ENCODE data around the gene TRNAU1AP.
A peak's percentile ranks its signal among the peaks of the same experiment; 100 is the strongest.
"Not testable (repeated sequence)": the region's sequence is repeated elsewhere in the genome, so short reads cannot be mapped to it uniquely, and the experiment has no call there.

Gene TRNAU1AP

DNA sequence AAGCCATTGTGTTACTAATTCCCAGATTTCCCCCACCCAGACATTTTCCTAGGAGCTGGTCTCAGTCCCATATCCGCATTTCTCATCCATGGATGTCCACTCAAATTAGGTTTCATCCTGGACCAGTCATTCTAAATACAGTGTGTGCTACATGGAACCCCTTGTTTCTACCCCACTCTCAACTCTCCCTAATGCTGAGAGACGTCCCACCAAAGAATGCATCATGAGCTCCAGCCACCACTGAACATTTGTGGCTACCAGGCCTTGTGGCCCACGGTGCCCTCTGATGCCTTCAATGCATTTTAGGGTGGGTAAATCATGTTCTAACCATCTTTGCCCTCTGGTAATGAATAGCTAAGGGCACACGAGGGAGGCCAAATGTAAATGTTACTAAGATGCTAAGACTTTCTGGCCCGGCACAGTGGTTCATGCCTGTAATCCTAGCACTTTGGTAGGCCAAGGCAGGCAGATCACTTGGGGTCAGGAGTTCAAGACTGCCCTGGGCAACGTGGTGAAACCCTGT lies 25.9 kb downstream of the TRNAU1AP start:
- no peak for DNase-seq

DNA sequence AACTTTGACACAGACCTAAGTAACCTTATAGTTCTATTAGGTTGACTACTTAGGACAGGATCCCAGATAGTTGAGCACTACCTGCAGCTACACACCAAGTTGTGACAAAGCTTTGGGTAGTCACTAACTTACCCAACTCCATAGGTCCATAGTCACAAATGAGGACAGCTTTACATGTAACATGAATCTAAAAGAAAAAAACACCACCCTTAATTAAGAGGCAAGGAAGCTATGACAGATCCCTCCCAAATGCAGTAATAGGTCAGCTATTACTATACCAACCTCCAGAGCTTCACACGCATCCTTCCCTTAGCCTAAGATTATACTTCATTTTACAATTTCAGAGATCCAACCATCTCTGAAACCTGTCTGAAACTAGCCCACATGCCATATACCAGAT lies 26.5 kb downstream of the TRNAU1AP start:
- no peak for DNase-seq

- peak; percentile 79 for DNase-seq
Observed at GRCh38 chr1:28580722-28581530, 28.0 kb downstream of the TRNAU1AP start.

DNA sequence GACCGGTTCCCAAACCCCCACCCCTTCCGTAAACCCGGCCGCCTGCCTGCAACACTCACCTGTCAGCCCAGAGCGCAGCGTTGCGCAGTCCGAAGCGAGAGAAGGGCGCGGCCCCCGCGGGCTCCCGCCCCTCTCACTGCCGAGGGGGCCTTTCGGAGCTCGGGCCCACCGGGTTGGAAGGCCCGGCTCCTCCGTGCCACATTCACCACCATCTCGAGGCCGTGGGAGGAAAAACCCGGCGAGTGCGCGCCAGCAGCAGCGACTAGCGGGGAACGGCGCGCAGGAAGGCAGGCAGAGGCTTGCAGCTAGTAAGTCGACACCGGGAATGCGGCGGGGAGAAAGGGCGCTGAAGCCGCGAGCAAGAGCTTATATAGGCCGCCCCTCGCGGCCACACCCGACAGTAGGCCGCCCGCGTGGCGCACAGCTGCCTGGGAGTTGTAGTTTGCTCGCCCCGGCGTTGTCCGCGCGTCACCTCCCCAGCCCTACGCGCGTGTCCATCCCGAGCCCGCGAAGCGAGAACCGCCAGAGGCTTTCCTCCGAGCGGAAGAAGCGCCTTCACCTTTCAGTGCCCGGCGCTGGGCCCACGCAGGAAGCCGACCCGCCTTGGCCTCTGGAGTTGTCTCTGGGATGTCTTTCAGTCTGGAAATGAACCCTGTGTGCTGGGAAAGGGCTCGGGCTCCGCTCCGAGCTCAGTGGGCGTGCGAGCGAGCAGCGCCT lies 28.8 kb downstream of the TRNAU1AP start:
- DNase-seq = peak; percentile 95

DNA sequence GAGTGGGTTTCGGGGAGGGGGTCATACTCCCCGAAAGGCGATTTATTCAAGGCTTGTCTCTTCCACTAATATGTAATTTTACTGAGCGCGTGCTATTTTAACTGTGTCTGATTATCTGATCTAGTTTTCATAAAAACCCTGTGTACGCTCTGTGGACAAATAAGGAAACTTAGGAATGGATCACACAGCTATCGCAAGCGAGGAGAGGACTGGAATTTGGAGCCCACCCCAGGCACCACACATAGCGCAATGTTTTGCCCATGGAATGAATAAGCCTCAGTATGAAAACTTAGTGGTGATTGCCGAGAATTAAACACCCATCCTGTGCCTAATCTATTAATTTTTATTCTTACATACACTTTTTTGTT lies 29.3 kb downstream of the TRNAU1AP start:
- DNase-seq = no peak

GRCh38 chr1:28586585-28587391 lies 33.9 kb downstream of the TRNAU1AP start:
- DNase-seq = not testable (repeated sequence)

- DNase-seq = no peak
Observed at GRCh38 chr1:28591708-28592320, 38.9 kb downstream of the TRNAU1AP start, which contains the start of gene RAB42. RAB42 (plus strand) TSS chr1:28592265; CDS start chr1:28592512, 247 bp downstream.

DNA sequence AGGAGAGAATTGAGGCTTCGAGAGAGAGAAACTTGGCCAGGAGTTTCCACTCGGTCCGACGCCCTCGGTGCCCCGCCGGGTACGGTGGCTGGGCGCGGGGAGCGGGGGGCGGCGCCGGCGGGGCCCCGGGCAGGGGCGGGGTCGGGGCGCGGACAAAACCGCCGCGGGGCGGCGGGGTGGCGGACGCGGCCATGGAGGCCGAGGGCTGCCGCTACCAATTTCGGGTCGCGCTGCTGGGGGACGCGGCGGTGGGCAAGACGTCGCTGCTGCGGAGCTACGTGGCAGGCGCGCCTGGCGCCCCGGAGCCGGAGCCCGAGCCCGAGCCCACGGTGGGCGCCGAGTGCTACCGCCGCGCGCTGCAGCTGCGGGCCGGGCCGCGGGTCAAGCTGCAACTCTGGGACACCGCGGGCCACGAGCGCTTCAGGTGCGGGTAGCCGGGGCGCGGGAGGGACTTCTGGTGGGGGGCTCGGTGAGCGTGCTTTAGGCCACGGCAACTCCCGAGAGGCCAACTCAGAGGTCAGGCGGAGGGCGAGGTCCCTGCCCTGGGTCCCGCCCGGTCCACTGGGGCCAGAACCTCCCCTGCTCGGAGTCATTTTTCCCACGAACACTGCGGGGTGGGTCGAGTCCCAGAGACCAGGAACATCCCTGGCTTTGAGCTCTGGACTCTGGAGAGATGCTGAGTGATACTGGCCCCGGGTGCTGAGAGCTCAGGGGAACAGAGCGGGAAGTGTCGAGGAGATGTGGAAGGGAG lies 39.6 kb downstream of the TRNAU1AP start:
- DNase-seq = no peak

- not testable (repeated sequence) for DNase-seq
Observed at GRCh38 chr1:28593988-28594356, 41.1 kb downstream of the TRNAU1AP start.

DNA sequence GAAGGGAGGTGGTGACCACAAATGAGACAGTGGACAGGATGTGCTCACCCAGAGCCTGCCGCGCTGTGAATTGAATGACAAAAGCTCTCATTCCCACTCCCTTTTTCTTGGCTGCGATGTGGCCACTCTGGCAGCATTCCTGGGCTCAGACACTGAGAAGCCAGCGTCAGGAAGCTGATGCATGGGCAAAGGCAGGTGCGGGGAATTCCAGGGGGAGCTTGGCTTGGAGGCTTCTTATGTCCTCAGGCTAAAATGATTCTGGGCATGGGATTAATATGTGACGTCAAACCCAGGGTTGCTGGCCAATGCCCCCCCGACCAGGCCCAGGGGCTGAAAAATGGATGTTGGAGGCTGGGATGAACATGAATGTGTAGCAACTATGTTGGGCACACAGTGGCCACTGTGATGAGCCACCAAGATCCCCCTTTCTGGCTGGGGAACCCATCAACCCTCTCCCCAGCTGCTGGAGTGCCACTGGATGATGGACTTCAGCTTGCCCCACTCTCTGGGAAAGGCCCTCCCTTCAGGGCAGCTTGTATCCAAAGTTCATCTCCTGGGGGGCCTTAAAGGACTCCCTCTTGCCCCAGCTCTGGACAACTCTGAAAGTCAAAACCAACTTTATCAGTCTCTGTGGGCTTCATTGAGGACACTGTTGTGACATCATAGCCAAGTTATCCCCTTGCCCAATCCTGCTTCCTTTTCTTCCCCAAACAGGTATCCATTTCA lies 42.0 kb downstream of the TRNAU1AP start:
- not testable (repeated sequence) for DNase-seq

- no peak for DNase-seq
Observed at GRCh38 chr1:28595412-28596191, 42.7 kb downstream of the TRNAU1AP start.

DNA sequence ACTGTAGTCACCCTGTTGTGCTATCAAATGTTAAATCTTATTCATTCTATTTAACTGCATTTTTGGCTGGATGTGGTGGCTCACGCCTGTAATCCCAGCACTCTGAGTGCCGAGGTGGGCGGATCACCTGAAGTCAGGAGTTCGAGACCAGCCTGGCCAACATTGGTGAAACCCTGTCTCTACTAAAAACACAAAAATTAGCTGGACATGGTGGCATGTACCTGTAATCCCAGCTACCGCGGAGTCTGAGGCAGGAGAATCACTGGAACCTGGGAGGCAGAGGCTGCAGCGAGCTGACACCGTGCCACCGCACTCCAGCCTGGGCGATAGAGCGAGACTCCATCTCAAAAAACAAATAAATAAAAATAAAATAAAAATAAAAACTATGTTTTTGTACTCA lies 43.4 kb downstream of the TRNAU1AP start:
- DNase-seq = not testable (repeated sequence)

GRCh38 chr1:28601696-28602095 lies 48.8 kb downstream of the TRNAU1AP start:
- no peak for DNase-seq

GRCh38 chr1:28602536-28603439 lies 49.9 kb downstream of the TRNAU1AP start:
- DNase-seq = peak; percentile 28

DNA sequence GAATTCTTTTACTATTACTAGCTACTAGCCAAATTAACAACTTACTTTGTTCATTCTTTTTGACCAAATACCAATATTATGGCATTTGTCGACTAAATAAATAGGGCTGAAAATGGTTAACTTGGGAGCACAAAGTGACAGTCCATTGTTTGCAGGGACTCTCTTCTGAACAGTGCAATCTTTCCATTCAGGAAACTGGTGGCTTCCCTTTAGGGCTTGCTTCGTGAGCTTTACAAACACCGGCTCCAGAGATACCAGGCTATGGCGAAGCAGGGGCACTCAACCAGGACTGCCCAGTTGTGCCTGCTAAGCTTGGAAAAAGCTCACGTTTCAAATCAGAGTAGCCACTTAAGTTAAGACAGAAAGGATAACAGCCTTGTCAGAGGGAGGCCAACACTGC lies 51.5 kb downstream of the TRNAU1AP start:
- DNase-seq = no peak

DNA sequence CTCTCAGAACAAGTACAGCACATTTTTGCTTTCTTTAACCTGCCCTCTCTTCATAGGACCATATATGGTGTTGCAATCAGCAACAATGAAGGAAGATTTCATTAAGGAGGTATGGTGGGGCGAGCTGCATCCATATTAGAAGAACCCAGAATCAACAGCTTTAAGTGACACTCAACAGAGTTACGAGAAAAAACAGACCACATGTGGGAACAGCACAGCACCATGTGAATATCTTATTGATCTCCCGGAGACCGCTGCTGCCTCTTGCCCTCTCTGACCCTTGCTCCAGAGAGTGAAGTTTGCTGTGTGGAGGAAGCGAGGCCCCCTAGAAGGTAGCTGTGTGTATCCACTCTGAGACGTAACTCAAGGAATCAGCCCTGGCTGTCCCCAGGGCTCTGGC lies 52.1 kb downstream of the TRNAU1AP start:
- no peak for DNase-seq

- DNase-seq = no peak
Observed at GRCh38 chr1:28606771-28607170, 53.9 kb downstream of the TRNAU1AP start.

DNA sequence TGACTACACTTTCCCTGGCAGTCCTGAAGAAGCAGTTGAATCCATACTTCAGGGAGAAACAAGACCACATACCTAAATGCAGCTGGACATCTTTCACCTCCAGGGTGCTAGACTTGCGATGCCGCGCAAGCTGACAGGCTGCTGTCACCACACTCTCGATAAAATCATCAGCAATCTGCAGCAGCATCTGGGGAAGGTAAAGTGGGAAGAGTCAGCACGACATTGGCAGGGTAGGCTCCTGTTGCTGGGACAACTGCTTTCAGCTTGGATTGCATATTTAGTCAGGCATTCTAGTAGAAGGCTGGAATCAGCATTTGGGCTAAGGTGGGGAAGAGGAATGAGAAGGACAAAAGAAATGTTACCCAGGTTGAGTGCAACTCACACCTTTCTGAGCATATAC lies 60.3 kb downstream of the TRNAU1AP start:
- no peak for DNase-seq
